ENCODE results near the gene WDR1. TPM values are rescaled to one million over a fixed set of nuclear protein-coding genes. Genes with fewer than 3 reads are reported as not detected.

Gene WDR1
- total and polyA plus RNA-seq, 2 of the 13 experiments (the other 11 are each of a cell fraction or from before 2014, with no cell fraction given) = 106 to 198 TPM

- Histone ChIP-seq H3K9me3 (ENCODE audit: low read length) (no peaks in the 10 kb centered on the region), H3K27ac (ENCODE audit: extremely low read length, insufficient read depth, low read length) (no peak overlapping the region), H3K79me2 (ENCODE audit: insufficient read depth, low read length) (peaks cover 10% of the 10 kb centered on the region), H3K4me3 (replicated peaks in 1 of 3; ENCODE audit: insufficient read depth in 1 of 3, low read depth in 2 of 3, low read length in 3 of 3) (no peak overlapping the region), H4K20me1 (ENCODE audit: insufficient read depth, low read length) (peaks cover 18% of the 10 kb centered on the region), H3K4me1 (ENCODE audit: insufficient read depth, low read length) (peaks cover 22% of the 10 kb centered on the region; the same call in 1 of the 2 replicates), H3K4me2 (ENCODE audit: low read depth, low read length) (no peak overlapping the region), H2AFZ (ENCODE audit: low read length) (no peak overlapping the region), H3K27me3 (ENCODE audit: control insufficient read depth in 1 of 2, insufficient read depth in 2 of 2, low read length in 2 of 2) (no peaks in the 10 kb centered on the region; a peak in 1 of 5 replicates), H3K9ac (ENCODE audit: insufficient read depth, low read depth, low read length) (no peak overlapping the region), H3K36me3 (replicated peaks in 1 of 2; ENCODE audit: control insufficient read depth in 1 of 2, insufficient read depth in 2 of 2, low read length in 2 of 2) (peaks cover 75 to 97% of the 10 kb centered on the region in 2 experiments)
- TF ChIP-seq ZNF513 (CRISPR knock-in tag; conservative IDR thresholded peaks at IDR 0.05) = no peak
- TF ChIP-seq AKNA (CRISPR knock-in tag; IDR thresholded peaks at IDR 0.05; ENCODE audit: borderline replicate concordance) = no peak
- no peak for TF ChIP-seq ELF3 (CRISPR knock-in tag; IDR thresholded peaks at IDR 0.05)
- no peak for FAIRE-seq
- DNase-seq (ENCODE audit: low spot score) = no peak
- intact Hi-C loops (cut with micrococcal nuclease; ENCODE audit: unreplicated experiment) = no loop called here
- ATAC-seq = no peak
- WGBS (ENCODE audit: low lambda C conversion rate) = 91% methylated on average over 17 of the region's 19 CpGs
- ChIA-PET POLR2A (no interaction called here), CTCF (ENCODE audit: low intra/inter-chr PET ratio, low total read pairs) (no interaction called here)
- BruUV-seq (replicated peaks) = no TSS peak
- in situ Hi-C loops (cut with HindIII; ENCODE audit: extremely low pct_ligation_motif_present, low pct_unique_long_range_greater_than_20kb) = no loop called here
These were observed 23.9 kb downstream of the WDR1 start for GRCh38 chr4:10092481-10093270.
